Measurements from ENCODE around the gene PEA15.

DNA sequence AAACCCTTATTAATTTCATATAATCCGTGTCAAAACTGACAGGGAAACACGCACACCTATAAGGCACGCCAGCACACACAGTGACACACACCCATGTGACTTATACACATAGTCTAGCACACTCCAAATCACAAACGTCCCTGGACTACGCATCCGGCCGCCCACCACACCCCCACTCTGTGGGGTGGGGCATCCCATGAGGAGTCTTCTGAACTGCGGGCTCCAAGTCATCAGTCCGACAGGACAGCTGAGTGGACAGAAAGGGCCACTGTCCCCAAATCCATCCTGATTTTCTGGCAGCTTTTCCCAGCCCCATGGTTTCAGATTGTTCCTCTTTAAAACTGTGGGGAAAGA, 829 bp downstream of the PEA15 start:
- TF ChIP-seq, protein P1, sequence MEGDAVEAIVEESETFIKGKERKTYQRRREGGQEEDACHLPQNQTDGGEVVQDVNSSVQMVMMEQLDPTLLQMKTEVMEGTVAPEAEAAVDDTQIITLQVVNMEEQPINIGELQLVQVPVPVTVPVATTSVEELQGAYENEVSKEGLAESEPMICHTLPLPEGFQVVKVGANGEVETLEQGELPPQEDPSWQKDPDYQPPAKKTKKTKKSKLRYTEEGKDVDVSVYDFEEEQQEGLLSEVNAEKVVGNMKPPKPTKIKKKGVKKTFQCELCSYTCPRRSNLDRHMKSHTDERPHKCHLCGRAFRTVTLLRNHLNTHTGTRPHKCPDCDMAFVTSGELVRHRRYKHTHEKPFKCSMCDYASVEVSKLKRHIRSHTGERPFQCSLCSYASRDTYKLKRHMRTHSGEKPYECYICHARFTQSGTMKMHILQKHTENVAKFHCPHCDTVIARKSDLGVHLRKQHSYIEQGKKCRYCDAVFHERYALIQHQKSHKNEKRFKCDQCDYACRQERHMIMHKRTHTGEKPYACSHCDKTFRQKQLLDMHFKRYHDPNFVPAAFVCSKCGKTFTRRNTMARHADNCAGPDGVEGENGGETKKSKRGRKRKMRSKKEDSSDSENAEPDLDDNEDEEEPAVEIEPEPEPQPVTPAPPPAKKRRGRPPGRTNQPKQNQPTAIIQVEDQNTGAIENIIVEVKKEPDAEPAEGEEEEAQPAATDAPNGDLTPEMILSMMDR (conservative IDR thresholded peaks at IDR 0.05; ENCODE audit: low read length), result no peak
- TF ChIP-seq EZH2phosphoT487 (IDR thresholded peaks at IDR 0.05; ENCODE audit: borderline replicate concordance, low read depth, low read length), result no peak
